SK-N-SH (cell line): Measurements from ENCODE around the gene GSTM5.
"Not testable (repeated sequence)": the region's sequence is repeated elsewhere in the genome, so short reads cannot be mapped to it uniquely, and the experiment has no call there.

Experiments
- ELF1 ChIP-seq: IDR thresholded peaks from 2 replicates; pipeline ENCODE4 v1.4.0; 2012
- GATA2 ChIP-seq: sonication (generic); formaldehyde crosslinking; IDR thresholded peaks from 2 replicates; pipeline ENCODE4 v1.5.0; 2020; ENCODE audit warnings: mild to moderate bottlenecking, missing genetic modification reagents
- REST ChIP-seq: IDR thresholded peaks from 2 replicates; pipeline ENCODE4 v1.6.1; 2012; ENCODE audit warnings: mild to moderate bottlenecking, low read depth, low read length, moderate library complexity
- RXRA ChIP-seq: IDR thresholded peaks from 2 replicates; pipeline ENCODE4 v1.4.0; 2012; ENCODE audit warnings: low read depth, mild to moderate bottlenecking, borderline replicate concordance
- SMC3 ChIP-seq: IDR thresholded peaks from 2 replicates; pipeline ENCODE4 v1.6.1; 2012; ENCODE audit warnings: low read depth, low read length, improper control_type of control experiment
- TAF1 ChIP-seq: IDR thresholded peaks from 2 replicates; pipeline ENCODE4 v1.6.1; 2012; ENCODE audit warnings: low read depth, mild to moderate bottlenecking, low read length, moderate library complexity, borderline replicate concordance
- TEAD4 ChIP-seq: IDR thresholded peaks from 2 replicates; pipeline ENCODE4 v1.4.0; 2012; ENCODE audit warnings: mild to moderate bottlenecking, borderline replicate concordance; ENCODE audit not compliant: insufficient read depth
- USF2 ChIP-seq: fragments of 150-350 bp; IDR thresholded peaks from 2 replicates; pipeline ENCODE4 v1.6.1; 2017; ENCODE audit warnings: antibody characterized with exemption, low read length, low read depth, borderline replicate concordance
- TF ChIP-seq, protein P1 (sequence below): fragments of 200-600 bp; sonication (generic); IDR thresholded peaks from 2 replicates; pipeline ENCODE4 v1.6.1; 2017; ENCODE audit warnings: antibody characterized with exemption, mild to moderate bottlenecking, moderate library complexity

DNA sequence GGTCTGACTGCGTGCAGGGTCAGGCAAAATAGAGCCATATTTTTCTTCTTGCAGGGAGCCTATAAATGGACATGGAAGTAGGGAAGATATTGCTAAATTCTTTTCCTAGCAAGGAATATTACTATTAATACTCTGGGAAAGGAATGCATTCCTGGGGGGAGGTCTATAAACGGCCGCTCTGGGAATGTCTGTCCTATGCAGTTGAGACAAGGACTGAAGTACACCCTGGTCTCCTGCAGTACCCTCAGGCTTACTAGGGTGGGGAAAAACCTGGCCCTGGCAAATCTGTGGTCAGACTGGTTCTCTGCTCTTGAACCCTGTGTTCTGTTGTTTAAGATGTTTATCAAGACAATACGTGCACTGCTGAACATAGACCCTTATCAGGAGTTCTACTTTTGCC lies 3.1 kb upstream of the GSTM5 start:
- TF ChIP-seq SMC3; USF2; REST; ELF1; RXRA; TAF1; TEAD4; GATA2 (CRISPR knock-in tag): not testable (repeated sequence)
- TF ChIP-seq, protein P1, sequence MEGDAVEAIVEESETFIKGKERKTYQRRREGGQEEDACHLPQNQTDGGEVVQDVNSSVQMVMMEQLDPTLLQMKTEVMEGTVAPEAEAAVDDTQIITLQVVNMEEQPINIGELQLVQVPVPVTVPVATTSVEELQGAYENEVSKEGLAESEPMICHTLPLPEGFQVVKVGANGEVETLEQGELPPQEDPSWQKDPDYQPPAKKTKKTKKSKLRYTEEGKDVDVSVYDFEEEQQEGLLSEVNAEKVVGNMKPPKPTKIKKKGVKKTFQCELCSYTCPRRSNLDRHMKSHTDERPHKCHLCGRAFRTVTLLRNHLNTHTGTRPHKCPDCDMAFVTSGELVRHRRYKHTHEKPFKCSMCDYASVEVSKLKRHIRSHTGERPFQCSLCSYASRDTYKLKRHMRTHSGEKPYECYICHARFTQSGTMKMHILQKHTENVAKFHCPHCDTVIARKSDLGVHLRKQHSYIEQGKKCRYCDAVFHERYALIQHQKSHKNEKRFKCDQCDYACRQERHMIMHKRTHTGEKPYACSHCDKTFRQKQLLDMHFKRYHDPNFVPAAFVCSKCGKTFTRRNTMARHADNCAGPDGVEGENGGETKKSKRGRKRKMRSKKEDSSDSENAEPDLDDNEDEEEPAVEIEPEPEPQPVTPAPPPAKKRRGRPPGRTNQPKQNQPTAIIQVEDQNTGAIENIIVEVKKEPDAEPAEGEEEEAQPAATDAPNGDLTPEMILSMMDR = not testable (repeated sequence)
